ENCODE measurements around the gene PTPN1.

DNA sequence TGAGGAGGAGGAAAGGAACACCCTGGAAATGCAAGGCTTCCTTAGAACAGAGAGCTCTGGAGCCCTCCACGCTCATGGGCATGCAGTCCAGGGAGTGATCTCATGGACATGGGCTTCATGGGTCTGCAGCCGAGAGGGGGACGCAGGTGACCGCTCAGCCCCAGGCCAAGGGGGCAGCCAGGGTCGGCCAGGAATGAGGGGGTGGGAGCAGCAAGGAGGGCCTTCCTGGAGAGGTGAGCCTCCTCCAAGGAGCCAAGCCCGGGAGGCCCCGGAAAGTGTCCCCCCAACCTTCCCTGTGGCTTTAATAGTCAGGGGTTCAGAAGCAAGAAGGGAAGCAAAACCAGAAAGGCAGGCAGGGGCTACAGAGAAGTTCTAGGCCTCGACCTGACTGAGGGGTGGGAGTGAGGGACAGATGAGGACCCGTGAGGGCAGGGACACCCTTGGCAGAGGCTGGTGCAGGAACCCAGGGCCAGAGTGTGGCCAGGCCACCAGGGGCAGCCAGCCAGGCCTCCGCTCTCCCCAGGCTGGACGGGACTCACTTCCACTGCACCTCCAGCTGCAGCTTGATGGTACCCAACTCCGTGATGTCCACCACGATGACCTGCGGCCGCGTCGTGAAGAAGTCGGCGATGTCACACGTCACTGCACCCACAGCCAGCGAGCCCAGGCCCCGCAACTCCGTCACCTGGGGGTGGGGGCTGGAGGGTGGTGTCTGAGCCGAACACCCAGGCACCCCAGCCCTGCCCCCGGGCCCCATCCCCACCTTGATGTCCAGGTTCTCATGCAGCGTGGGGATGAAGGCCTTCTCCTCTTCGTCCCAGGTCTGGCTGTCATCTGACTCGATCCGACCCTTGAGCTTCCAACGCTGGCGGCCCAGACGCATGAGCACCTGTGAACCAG is 97.9 kb downstream of the PTPN1 start:
- TF ChIP-seq CTCF (IDR thresholded peaks at IDR 0.05; ENCODE audit: low read depth, low read length, missing input control) (no peak), GABPA (IDR thresholded peaks at IDR 0.05 in 1 of 2, conservative IDR thresholded peaks at IDR 0.05 in 1 of 2) (no peak), YY1 (IDR thresholded peaks at IDR 0.05) (no peak), ZBTB33 (IDR thresholded peaks at IDR 0.05) (no peak), RXRA (IDR thresholded peaks at IDR 0.05) (no peak), RAD21 (IDR thresholded peaks at IDR 0.05) (no peak), SP1 (IDR thresholded peaks at IDR 0.05) (no peak), EGR1 (IDR thresholded peaks at IDR 0.05; ENCODE audit: low read depth in 2 of 2) (no peak), FOXA1 (IDR thresholded peaks at IDR 0.05) (no peak), TAF1 (conservative IDR thresholded peaks at IDR 0.05) (no peak), JUND (IDR thresholded peaks at IDR 0.05) (no peak)
- TF ChIP-seq, protein P1, sequence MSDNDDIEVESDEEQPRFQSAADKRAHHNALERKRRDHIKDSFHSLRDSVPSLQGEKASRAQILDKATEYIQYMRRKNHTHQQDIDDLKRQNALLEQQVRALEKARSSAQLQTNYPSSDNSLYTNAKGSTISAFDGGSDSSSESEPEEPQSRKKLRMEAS (IDR thresholded peaks at IDR 0.05): no peak
- TF ChIP-seq, protein P2, sequence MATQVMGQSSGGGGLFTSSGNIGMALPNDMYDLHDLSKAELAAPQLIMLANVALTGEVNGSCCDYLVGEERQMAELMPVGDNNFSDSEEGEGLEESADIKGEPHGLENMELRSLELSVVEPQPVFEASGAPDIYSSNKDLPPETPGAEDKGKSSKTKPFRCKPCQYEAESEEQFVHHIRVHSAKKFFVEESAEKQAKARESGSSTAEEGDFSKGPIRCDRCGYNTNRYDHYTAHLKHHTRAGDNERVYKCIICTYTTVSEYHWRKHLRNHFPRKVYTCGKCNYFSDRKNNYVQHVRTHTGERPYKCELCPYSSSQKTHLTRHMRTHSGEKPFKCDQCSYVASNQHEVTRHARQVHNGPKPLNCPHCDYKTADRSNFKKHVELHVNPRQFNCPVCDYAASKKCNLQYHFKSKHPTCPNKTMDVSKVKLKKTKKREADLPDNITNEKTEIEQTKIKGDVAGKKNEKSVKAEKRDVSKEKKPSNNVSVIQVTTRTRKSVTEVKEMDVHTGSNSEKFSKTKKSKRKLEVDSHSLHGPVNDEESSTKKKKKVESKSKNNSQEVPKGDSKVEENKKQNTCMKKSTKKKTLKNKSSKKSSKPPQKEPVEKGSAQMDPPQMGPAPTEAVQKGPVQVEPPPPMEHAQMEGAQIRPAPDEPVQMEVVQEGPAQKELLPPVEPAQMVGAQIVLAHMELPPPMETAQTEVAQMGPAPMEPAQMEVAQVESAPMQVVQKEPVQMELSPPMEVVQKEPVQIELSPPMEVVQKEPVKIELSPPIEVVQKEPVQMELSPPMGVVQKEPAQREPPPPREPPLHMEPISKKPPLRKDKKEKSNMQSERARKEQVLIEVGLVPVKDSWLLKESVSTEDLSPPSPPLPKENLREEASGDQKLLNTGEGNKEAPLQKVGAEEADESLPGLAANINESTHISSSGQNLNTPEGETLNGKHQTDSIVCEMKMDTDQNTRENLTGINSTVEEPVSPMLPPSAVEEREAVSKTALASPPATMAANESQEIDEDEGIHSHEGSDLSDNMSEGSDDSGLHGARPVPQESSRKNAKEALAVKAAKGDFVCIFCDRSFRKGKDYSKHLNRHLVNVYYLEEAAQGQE (IDR thresholded peaks at IDR 0.05): no peak
